Raji (cell line): ENCODE data around the gene ADGRV1.

Experiments used
- POLR2A ChIP-seq: IDR thresholded peaks from 2 replicates; pipeline ENCODE4 v1.6.1; 2011; ENCODE audit warnings: low read depth, low read length, control low read depth; ENCODE audit not compliant: insufficient read depth

Gene ADGRV1

GRCh38 chr5:90878081-90878480, 319.5 kb downstream of the ADGRV1 start:
- no peak for TF ChIP-seq POLR2A

GRCh38 chr5:90878549-90879196, 320.1 kb downstream of the ADGRV1 start:
- no peak for TF ChIP-seq POLR2A

GRCh38 chr5:90881626-90882150, 323.1 kb downstream of the ADGRV1 start:
- TF ChIP-seq POLR2A = no peak

GRCh38 chr5:90882448-90882847, 323.9 kb downstream of the ADGRV1 start:
- no peak for TF ChIP-seq POLR2A

- no peak for TF ChIP-seq POLR2A
These were observed 326.7 kb downstream of the ADGRV1 start for GRCh38 chr5:90885180-90885868.

- TF ChIP-seq POLR2A = no peak
These were observed 327.8 kb downstream of the ADGRV1 start for GRCh38 chr5:90886381-90886780.

- TF ChIP-seq POLR2A = no peak
These were observed 330.1 kb downstream of the ADGRV1 start for GRCh38 chr5:90888511-90889324.

GRCh38 chr5:90889325-90889600, 330.7 kb downstream of the ADGRV1 start:
- no peak for TF ChIP-seq POLR2A

- TF ChIP-seq POLR2A = no peak
These were observed 331.6 kb downstream of the ADGRV1 start for GRCh38 chr5:90890180-90890579.

- TF ChIP-seq POLR2A = no peak
These were observed 336.3 kb downstream of the ADGRV1 start for GRCh38 chr5:90894866-90895420.

- no peak for TF ChIP-seq POLR2A
These were observed 339.0 kb downstream of the ADGRV1 start for GRCh38 chr5:90897618-90898017.

GRCh38 chr5:90898326-90899013, 339.9 kb downstream of the ADGRV1 start:
- no peak for TF ChIP-seq POLR2A

GRCh38 chr5:90899014-90899604, 340.5 kb downstream of the ADGRV1 start:
- no peak for TF ChIP-seq POLR2A

- no peak for TF ChIP-seq POLR2A
These were observed 342.7 kb downstream of the ADGRV1 start for GRCh38 chr5:90901261-90901660.

- TF ChIP-seq POLR2A = no peak
These were observed 343.6 kb downstream of the ADGRV1 start for GRCh38 chr5:90902170-90902569.
